Ovary (tissue), 9 donors: ENCODE results near the gene RAP1GAP. TPM values are rescaled to one million over a fixed set of nuclear protein-coding genes. Genes with fewer than 3 reads are reported as not detected.

Source experiments
- DNase-seq, 5 donors: peaks; one replicate each; pipeline ENCODE4 v3.0.0-alpha.2; 2019 to 2020
- H3K27ac ChIP-seq, 2 donors: fragments of 200-600 bp; one replicate each; pipeline versions ENCODE4 v1.5.1 to v1.8.0; 2019 to 2022
- H3K27me3 ChIP-seq: fragments of 200-600 bp; one replicate; pipeline ENCODE4 v1.8.0; 2022
- H3K36me3 ChIP-seq: fragments of 200-600 bp; sonication (generic); one replicate; pipeline ENCODE4 v1.5.1; 2019
- H3K4me1 ChIP-seq: one replicate; pipeline ENCODE4 v1.8.1; 2013; ENCODE audit warnings: mild to moderate bottlenecking, moderate library complexity; ENCODE audit not compliant: insufficient read depth
- H3K4me3 ChIP-seq: fragments of 200-600 bp; sonication (generic); one replicate; pipeline ENCODE4 v1.5.1; 2017
- H3K9me3 ChIP-seq, 2 donors: fragments of 200-600 bp in 1 of 2; sonication (generic) in 1 of 2; one replicate each; pipeline versions ENCODE4 v1.5.1 to v1.8.1; 2013 to 2019; ENCODE audit warnings: mild to moderate bottlenecking in 1 of 2, moderate library complexity in 1 of 2
- CTCF ChIP-seq, 3 donors: fragments of 450-650 bp in 2 of 3; fragments of 200-600 bp in 1 of 3; IDR thresholded peaks; one replicate each; pipeline versions ENCODE4 v1.5.1 to v1.8.0; 2016 to 2022; ENCODE audit warnings: antibody characterized with exemption in 3 of 3, mild to moderate bottlenecking in 1 of 3
- EP300 ChIP-seq: sonication (generic); formaldehyde crosslinking; IDR thresholded peaks from one replicate; pipeline ENCODE4 v1.6.1; 2017; ENCODE audit warnings: antibody characterized with exemption
- POLR2A ChIP-seq: fragments of 450-650 bp; IDR thresholded peaks from one replicate; pipeline ENCODE4 v1.6.1; 2017; ENCODE audit warnings: antibody characterized with exemption, mild to moderate bottlenecking, moderate library complexity
- WGBS, 3 donors: extraction: QIAGEN DNeasy Blood & Tissue Kit in 1 of 3; methylation state at CpG; one replicate each; pipeline versions ENCODE4 v1.1.5 to v1.1.7; 2013 to 2017; 5-methylcytosine and 5-hydroxymethylcytosine counted together
- intact Hi-C, 4 donors: fragments of 100-400 bp; cut with DNase I; formaldehyde crosslinking; loops; one replicate each; pipeline versions ENCODE4 v1.11.0 to v1.15.1; 2022 to 2023
- polyA plus RNA-seq, 2 donors: library from polyadenylated mRNA; stranded (reverse); fragments of 200-250 nt in 1 of 2; fragments of 350-450 nt in 1 of 2; fragmentation: Illumina TruSeq in 1 of 2; extraction: RNeasy Lipid Tissue Mini Kit (QIAGEN cat#74804) in 1 of 2; gene quantifications; one replicate each; pipeline ENCODE4 v1.2.3, GENCODE V29; 2013 to 2014
- total RNA-seq, 7 donors: library from RNA; depleted of rRNA in 2 of 7; stranded (reverse); fragments of >200 nt in 2 of 7; fragmentation: NEBNext Ultra II Directional in 3 of 7; extraction: Animal tissue kit (Norgen Biotek cat#: 25700) in 3 of 7; gene quantifications; one replicate each; pipeline versions ENCODE4 v1.1.0 to v1.2.4, GENCODE V29; 2016 to 2023
- donor health status: DM: no; HTN: no; CAD: no; lungs with moderate emphysema.
- donor health status: DM: no; HTN: no; CAD: no.
- donor health status: Bipolar disorder and iron deficiency.
- donor health status: DM: yes; HTN: yes; CAD: no.
- donor health status: DM: no; HTN: no; CAD: no.
- donor health status: DM: yes; HTN: yes; CAD: no.

RAP1GAP gene
- total and polyA plus RNA-seq, 9 donors: 0.60 to 9.4 (median 2.8) TPM

GRCh38 chr1:21565285-21565684, 103.9 kb downstream of the RAP1GAP start:
- no peaks in the 10 kb centered on the region for H3K36me3 ChIP-seq
- intact Hi-C loops: no loop called here
- TF ChIP-seq POLR2A: no peak
- TF ChIP-seq EP300: no peak
- TF ChIP-seq CTCF (IDR thresholded peaks at IDR 0.05): no peak
- WGBS, 3 donors: 50 to 67% (median 63%) methylated on average over 8 of the region's 8 CpGs
- H3K4me3 ChIP-seq: no peak overlapping the region
- H3K27ac ChIP-seq: no peak overlapping the region
- DNase-seq: no peak
- no peaks in the 10 kb centered on the region for H3K9me3 ChIP-seq
- no peaks in the 10 kb centered on the region for H3K4me1 ChIP-seq
- H3K27me3 ChIP-seq: no peaks in the 10 kb centered on the region

- H3K27ac ChIP-seq: no peak overlapping the region
- H3K36me3 ChIP-seq: no peaks in the 10 kb centered on the region
- WGBS, 3 donors: 89 to 92% (median 90%) methylated on average over 14 of the region's 14 CpGs
- intact Hi-C loops: no loop called here
- H3K4me3 ChIP-seq: no peak overlapping the region
- H3K4me1 ChIP-seq: no peaks in the 10 kb centered on the region
- no peak for DNase-seq
- H3K9me3 ChIP-seq: no peaks in the 10 kb centered on the region
- no peak for TF ChIP-seq POLR2A
- TF ChIP-seq CTCF (IDR thresholded peaks at IDR 0.05): no peak
- TF ChIP-seq EP300: no peak
- H3K27me3 ChIP-seq: no peaks in the 10 kb centered on the region
Measured at GRCh38 chr1:21564521-21565095, 104.5 kb downstream of the RAP1GAP start.

GRCh38 chr1:21563971-21564370, 105.2 kb downstream of the RAP1GAP start:
- 89 to 95% (median 91%) methylated on average over 16 to 17 of the region's 17 CpGs for WGBS, 3 donors
- intact Hi-C loops: no loop called here
- DNase-seq: no peak
- no peaks in the 10 kb centered on the region for H3K36me3 ChIP-seq
- no peaks in the 10 kb centered on the region for H3K9me3 ChIP-seq
- no peak for TF ChIP-seq EP300
- TF ChIP-seq POLR2A: no peak
- TF ChIP-seq CTCF (IDR thresholded peaks at IDR 0.05): no peak
- H3K4me3 ChIP-seq: no peak overlapping the region
- H3K4me1 ChIP-seq: no peaks in the 10 kb centered on the region
- no peak overlapping the region for H3K27ac ChIP-seq
- no peaks in the 10 kb centered on the region for H3K27me3 ChIP-seq

DNA sequence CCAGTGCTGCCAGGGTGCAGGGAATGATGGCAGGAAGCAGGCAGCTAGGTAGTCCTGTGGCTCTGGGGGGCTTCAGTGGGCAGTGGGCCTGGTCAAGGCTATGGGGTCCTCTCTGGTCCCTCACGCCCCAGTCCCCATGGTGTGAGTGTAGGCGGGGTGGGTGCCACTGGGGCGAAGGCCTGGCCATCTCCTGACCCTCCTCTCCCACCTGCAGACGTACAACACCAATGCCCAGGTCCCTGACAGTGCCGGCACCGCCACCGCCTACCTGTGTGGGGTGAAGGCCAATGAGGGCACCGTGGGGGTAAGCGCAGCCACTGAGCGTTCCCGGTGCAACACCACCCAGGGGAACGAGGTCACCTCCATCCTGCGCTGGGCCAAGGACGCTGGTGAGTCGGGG, 106.3 kb downstream of the RAP1GAP start:
- Histone ChIP-seq H3K36me3 (no peaks in the 10 kb centered on the region), H3K9me3 (no peaks in the 10 kb centered on the region), H3K4me1 (no peaks in the 10 kb centered on the region), H3K4me3 (no peak overlapping the region), H3K27ac (no peak overlapping the region), H3K27me3 (no peaks in the 10 kb centered on the region)
- no peak for TF ChIP-seq CTCF (IDR thresholded peaks at IDR 0.05)
- no peak for TF ChIP-seq POLR2A
- no peak for TF ChIP-seq EP300
- DNase-seq: no peak
- intact Hi-C loops: no loop called here
- 86 to 92% (median 91%) methylated on average over 15 of the region's 15 CpGs for WGBS, 3 donors
